C4-2B (cell line): ENCODE results near the gene FAM110D.

Experiments
- CTCF ChIP-seq: fragments of 450-650 bp; conservative IDR thresholded peaks from 2 replicates; pipeline ENCODE4 v1.5.1; 2017; ENCODE audit warnings: mild to moderate bottlenecking
- ZFX ChIP-seq: fragments of 450-650 bp; IDR thresholded peaks from 2 replicates; pipeline ENCODE4 v1.6.1; 2017

GRCh38 chr1:26124418-26125331, 34.2 kb upstream of the FAM110D start:
- TF ChIP-seq CTCF (no peak), ZFX (no peak)
